Measurements from ENCODE around the gene PIAS1. TPM values are rescaled to one million over a fixed set of nuclear protein-coding genes. Genes with fewer than 3 reads are reported as not detected.
"Not testable (repeated sequence)": the region's sequence is repeated elsewhere in the genome, so short reads cannot be mapped to it uniquely, and the experiment has no call there.

PIAS1 gene
- total RNA-seq (44.3 TPM), polyA plus RNA-seq (ENCODE audit: insufficient read depth, low read depth, low replicate concordance) (10.6 TPM)
- long read RNA-seq, donor 1, full-length matches to known transcripts: 4 of 22 reads
- long read RNA-seq, donor 1, partial matches to known transcripts: 18 of 22 reads
- long read RNA-seq, donor 1, other reads (novel, unspliced or antisense): 0 of 22 reads
- long read RNA-seq, donor 2, full-length matches to known transcripts: 3 of 70 reads
- long read RNA-seq, donor 2, partial matches to known transcripts: 33 of 70 reads
- long read RNA-seq, donor 2, other reads (novel, unspliced or antisense): 34 of 70 reads
- long read RNA-seq, donor 3, full-length matches to known transcripts: 5 of 14 reads
- long read RNA-seq, donor 3, partial matches to known transcripts: 9 of 14 reads
- long read RNA-seq, donor 3, other reads (novel, unspliced or antisense): 0 of 14 reads
- long read RNA-seq, donor 4, full-length matches to known transcripts: 8 of 8 reads
- long read RNA-seq, donor 4, partial matches to known transcripts: 0 of 8 reads
- long read RNA-seq, donor 4, other reads (novel, unspliced or antisense): 0 of 8 reads
- long read RNA-seq, donor 5, full-length matches to known transcripts: 1 of 1 reads
- long read RNA-seq, donor 5, partial matches to known transcripts: 0 of 1 reads
- long read RNA-seq, donor 5, other reads (novel, unspliced or antisense): 0 of 1 reads
- long read RNA-seq, donor 6, full-length matches to known transcripts: 3 of 43 reads
- long read RNA-seq, donor 6, partial matches to known transcripts: 40 of 43 reads
- long read RNA-seq, donor 6, other reads (novel, unspliced or antisense): 0 of 43 reads
- long read RNA-seq, donor 7, full-length matches to known transcripts: 13 of 21 reads
- long read RNA-seq, donor 7, partial matches to known transcripts: 3 of 21 reads
- long read RNA-seq, donor 7, other reads (novel, unspliced or antisense): 5 of 21 reads
- long read RNA-seq, donor 8, full-length matches to known transcripts: 6 of 25 reads
- long read RNA-seq, donor 8, partial matches to known transcripts: 19 of 25 reads
- long read RNA-seq, donor 8, other reads (novel, unspliced or antisense): 0 of 25 reads
- long read RNA-seq, donor 9, partial matches to known transcripts: 6 of 6 reads
- long read RNA-seq, donor 9, other reads (novel, unspliced or antisense): 0 of 6 reads
- long read RNA-seq, donor 10, full-length matches to known transcripts: 1 of 116 reads
- long read RNA-seq, donor 10, partial matches to known transcripts: 48 of 116 reads
- long read RNA-seq, donor 10, other reads (novel, unspliced or antisense): 67 of 116 reads

DNA sequence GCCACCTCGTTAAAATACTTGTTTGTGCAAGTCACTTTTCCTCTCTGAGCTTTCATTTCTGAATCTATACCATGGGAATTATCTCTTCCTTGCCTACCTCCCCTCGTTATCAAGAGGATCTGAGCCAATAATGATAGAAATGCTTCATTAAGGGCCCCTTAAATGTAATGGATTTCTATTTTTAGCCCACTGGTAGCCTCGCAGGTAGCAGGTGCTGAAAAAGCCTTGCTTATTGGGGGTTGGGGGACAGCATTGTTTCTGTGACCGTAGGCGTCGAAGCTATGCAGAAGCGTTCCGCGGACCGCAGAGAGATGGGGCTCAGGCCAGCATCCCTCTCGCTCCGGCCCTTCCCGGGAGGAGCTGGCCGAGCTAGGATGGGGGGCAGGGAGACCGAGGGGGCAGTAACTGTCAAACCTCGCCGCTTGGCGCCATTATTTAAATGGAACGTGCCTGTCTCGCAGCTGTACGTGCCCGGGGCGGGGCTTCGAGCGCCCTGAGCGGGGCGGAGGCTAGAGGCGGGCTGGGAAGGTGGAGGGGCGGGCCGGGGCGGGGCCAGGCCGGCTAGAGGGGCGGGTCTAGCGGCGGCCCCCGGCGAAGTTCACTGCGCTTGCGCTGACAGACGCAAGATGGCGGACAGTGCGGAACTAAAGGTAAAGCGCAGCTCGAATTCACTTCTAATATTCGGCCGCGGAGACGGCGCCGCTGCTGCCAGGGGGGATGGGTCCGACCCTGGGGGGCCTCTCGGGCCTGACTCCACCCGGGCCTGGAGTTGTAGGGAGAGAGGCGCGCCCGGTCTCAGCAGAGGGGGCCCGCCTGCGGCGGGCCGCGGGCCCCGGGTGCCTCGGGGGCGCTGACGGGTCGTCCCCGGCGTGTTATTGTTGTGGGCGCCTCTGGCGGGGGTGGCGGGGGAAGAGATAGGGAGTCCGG, at the start of gene PIAS1:
PIAS1 (plus strand) TSS at position 615 of the 927 bp plus-strand sequence; CDS start at position 627, 12 bp downstream.
- Histone ChIP-seq H3K9ac (ENCODE audit: low read length in 3 of 3) (peak within 1 kb of the TSS; percentile 54 to 90 (median 70)), H3K4me3 (ENCODE audit: low read length in 3 of 3) (peak within 1 kb of the TSS; percentile 79 to 89 (median 89)), H3K9me3 (ENCODE audit: control insufficient read depth in 2 of 3, insufficient read depth in 1 of 3, low read length in 3 of 3) (no peaks in the 10 kb centered on the region), H3K4me1 (ENCODE audit: control insufficient read depth in 2 of 3, insufficient read depth in 2 of 3, low read depth in 1 of 3, low read length in 3 of 3) (peaks cover 0 to 8% (median 6%) of the 10 kb centered on the region in 3 donors), H3K27me3 (ENCODE audit: control insufficient read depth, insufficient read depth, low read length) (no peaks in the 10 kb centered on the region), H3K36me3 (ENCODE audit: control insufficient read depth in 2 of 3, insufficient read depth in 3 of 3, low read length in 3 of 3) (no peaks in the 10 kb centered on the region), H3K27ac (ENCODE audit: low read depth in 2 of 2, low read length in 2 of 2) (peak within 1 kb of the TSS; percentile 75 to 86)
- intact Hi-C loops (cut with DNase I): no loop called here
- TF ChIP-seq, protein P1, sequence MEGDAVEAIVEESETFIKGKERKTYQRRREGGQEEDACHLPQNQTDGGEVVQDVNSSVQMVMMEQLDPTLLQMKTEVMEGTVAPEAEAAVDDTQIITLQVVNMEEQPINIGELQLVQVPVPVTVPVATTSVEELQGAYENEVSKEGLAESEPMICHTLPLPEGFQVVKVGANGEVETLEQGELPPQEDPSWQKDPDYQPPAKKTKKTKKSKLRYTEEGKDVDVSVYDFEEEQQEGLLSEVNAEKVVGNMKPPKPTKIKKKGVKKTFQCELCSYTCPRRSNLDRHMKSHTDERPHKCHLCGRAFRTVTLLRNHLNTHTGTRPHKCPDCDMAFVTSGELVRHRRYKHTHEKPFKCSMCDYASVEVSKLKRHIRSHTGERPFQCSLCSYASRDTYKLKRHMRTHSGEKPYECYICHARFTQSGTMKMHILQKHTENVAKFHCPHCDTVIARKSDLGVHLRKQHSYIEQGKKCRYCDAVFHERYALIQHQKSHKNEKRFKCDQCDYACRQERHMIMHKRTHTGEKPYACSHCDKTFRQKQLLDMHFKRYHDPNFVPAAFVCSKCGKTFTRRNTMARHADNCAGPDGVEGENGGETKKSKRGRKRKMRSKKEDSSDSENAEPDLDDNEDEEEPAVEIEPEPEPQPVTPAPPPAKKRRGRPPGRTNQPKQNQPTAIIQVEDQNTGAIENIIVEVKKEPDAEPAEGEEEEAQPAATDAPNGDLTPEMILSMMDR (IDR thresholded peaks at IDR 0.05; ENCODE audit: borderline replicate concordance, extremely low read depth, insufficient read depth): no peak
- FAIRE-seq (no peak), DNase-seq (peak; percentile 96 to 98 (median 97))

DNA sequence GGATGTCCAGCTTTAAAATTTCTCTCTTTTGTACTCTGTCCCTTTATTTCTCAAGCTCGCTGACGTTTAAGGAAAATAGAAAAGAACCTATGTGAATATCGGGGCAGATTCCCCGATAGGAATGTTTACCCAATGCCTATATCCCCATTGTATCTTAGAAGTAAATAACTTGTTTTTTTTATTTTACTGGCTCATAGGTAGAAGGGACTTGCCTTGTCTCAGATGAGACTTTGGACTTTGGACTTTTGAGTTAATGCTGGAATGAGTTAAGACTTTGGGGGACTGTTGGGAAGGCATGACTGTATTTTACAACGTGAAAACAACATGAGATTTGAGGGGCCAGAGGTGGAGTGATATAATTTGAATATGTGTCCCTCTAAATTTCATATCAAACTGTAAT, 46.5 kb upstream of the PIAS1 start:
- H3K9ac ChIP-seq (ENCODE audit: low read length in 3 of 3); DNase-seq; H3K27ac ChIP-seq (ENCODE audit: low read depth in 2 of 2, low read length in 2 of 2); H3K27me3 ChIP-seq (ENCODE audit: control insufficient read depth, insufficient read depth, low read length); H3K4me1 ChIP-seq (ENCODE audit: control insufficient read depth in 2 of 3, insufficient read depth in 2 of 3, low read depth in 1 of 3, low read length in 3 of 3); H3K36me3 ChIP-seq (ENCODE audit: control insufficient read depth in 2 of 3, insufficient read depth in 3 of 3, low read length in 3 of 3); intact Hi-C loops (cut with DNase I); H3K9me3 ChIP-seq (ENCODE audit: control insufficient read depth in 2 of 3, insufficient read depth in 1 of 3, low read length in 3 of 3); H3K4me3 ChIP-seq (ENCODE audit: low read length in 3 of 3); FAIRE-seq: not testable (repeated sequence)

DNA sequence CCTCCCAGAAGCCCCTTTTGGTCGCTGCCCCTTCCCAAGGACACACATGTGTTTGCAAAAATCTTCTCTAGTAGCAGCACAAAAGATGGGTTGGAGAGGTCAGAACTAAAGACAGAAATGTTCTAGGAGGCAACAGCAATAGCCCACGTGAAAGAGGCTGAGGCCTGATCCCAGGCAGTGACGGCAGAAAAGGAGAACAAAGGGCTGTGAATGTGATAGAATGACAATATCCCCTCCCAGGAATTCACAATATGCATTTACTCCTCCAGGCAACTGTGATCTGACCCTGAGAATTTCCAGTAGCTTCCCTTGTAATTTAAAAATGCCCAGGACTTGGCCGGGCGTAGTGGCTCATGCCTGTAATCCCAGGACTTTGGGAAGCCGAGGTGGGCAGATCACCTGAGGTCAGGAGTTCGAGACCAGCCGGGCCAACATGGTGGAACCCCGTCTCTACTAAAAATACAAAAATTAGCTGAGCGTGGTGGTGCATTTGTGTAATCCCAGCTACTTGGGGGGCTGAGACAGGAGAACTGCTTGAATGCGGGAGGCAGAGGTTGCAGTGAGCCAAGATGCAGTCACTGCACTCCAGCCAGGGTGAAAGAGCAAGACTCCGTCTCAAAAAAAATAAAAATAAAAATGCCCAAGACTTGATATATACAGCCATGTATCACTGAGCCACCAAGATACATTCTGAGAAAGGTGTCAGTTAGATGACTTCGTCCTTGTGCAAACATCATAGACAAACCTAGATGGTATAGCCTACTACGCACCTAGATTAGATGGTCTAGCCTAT, 43.6 kb upstream of the PIAS1 start:
- Histone ChIP-seq H3K9me3 (ENCODE audit: control insufficient read depth in 2 of 3, insufficient read depth in 1 of 3, low read length in 3 of 3) (no peaks in the 10 kb centered on the region), H3K36me3 (ENCODE audit: control insufficient read depth in 2 of 3, insufficient read depth in 3 of 3, low read length in 3 of 3) (no peaks in the 10 kb centered on the region), H3K9ac (ENCODE audit: low read length in 3 of 3) (no peak overlapping the region), H3K27me3 (ENCODE audit: control insufficient read depth, insufficient read depth, low read length) (no peaks in the 10 kb centered on the region), H3K4me1 (ENCODE audit: control insufficient read depth in 2 of 3, insufficient read depth in 2 of 3, low read depth in 1 of 3, low read length in 3 of 3) (no peaks in the 10 kb centered on the region), H3K27ac (ENCODE audit: low read depth in 2 of 2, low read length in 2 of 2) (no peak overlapping the region), H3K4me3 (ENCODE audit: low read length in 3 of 3) (no peak overlapping the region)
- no peak for DNase-seq
- TF ChIP-seq, protein P1 (IDR thresholded peaks at IDR 0.05; ENCODE audit: borderline replicate concordance, extremely low read depth, insufficient read depth): no peak
- no peak for FAIRE-seq
- intact Hi-C loops (cut with DNase I): no loop called here
